ENCODE data around the gene SOX8. TPM values are rescaled to one million over a fixed set of nuclear protein-coding genes. Genes with fewer than 3 reads are reported as not detected.
"Not testable (repeated sequence)": the region's sequence is repeated elsewhere in the genome, so short reads cannot be mapped to it uniquely, and the experiment has no call there.

Gene SOX8
- total RNA-seq, 1 experiment from 2014 or later: 0.14 TPM

DNA sequence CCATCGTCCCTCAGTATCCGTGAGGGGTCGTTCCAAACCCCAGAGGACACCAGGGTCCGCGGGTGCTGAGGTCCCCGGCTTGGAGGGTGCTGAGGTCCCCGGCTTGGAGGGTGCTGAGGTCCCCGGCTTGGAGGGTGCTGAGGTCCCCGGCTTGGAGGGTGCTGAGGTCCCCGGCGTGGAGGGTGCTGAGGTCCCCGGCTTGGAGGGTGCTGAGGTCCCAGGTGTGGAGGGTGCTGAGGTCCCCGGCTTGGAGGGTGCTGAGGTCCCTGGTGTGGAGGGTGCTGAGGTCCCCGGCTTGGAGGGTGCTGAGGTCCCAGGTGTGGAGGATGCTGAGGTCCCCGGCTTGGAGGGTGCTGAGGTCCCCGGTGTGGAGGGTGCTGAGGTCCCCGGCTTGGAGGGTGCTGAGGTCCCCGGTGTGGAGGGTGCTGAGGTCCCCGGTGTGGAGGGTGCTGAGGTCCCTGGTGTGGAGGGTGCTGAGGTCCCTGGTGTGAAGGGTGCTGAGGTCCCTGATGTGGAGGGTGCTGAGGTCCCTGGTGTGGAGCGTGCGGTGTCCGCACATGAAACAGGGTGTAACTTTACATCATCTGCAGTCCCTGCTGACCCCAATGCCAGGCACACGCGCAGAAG is 43.7 kb downstream of the SOX8 start:
- not testable (repeated sequence) for DNase-seq (ENCODE audit: low spot score)

DNA sequence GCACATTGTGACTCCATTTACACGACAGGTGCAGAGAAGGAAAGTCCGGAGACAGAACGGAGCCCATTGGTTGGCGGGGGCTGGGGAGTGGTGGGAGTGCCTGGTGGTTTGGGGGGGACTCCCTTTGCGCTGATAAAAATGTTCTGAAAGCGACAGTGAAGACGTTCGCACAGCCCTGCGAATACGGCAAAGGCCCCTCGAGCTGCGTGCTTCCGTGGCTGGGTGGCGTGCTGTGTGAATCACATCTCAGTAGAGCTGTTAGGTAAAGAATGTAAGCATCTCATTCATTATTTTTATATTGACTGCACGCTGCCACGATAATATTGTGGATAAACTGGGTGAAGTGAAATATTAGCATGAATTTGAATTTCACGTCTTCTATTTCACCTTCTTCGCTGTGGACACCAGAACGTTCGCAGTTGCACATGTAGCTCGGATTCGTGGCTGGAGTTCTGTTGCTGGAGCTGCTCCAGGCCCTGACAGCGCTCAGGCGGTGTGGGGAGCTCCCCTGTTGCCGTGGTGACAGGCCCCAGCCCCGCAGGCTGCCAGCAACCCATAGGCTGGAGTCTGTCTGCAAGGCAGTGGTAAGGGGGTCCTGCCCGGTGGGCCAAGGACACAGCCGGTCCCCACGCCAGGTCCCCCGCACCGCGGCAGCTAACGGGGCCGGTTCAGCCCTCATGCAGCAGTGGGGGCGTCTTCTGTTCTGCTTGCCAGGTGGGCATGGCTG is 44.6 kb downstream of the SOX8 start:
- DNase-seq (ENCODE audit: low spot score): no peak

DNA sequence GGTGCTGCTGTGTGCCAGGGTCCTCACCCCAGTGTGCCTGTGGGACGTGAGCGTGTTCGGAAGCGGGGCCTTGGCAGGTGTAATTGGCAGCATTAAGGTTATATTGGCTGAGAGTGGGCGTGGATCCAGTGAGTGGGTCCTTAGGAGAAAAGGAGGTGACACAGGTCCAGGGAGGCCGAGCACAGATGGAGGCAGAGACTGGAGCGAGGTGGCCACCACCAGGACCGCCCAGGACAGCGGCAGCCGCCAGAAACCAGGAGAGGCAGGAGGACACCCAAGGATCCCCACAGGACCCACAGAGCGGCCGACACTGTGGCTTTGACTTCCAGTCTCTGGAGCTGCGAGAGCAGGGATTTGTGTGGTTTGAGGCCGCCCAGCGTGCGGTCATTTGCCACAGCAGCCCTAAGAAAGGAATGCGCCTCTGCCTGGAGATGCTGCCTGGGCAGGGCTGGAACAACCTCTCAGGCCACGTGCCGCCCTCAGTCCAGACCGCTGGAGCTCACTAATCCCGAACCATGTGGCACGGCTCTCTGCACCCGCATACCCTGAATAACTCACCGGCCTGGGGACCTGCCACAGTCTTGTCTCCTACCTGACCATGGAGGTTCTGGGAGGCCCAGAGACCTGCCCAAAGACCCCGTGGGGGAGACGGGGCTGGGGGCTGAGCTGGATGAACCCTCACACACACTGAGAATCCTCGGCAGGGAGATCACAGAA is 45.4 kb downstream of the SOX8 start:
- DNase-seq (ENCODE audit: low spot score): peak; percentile 66

DNA sequence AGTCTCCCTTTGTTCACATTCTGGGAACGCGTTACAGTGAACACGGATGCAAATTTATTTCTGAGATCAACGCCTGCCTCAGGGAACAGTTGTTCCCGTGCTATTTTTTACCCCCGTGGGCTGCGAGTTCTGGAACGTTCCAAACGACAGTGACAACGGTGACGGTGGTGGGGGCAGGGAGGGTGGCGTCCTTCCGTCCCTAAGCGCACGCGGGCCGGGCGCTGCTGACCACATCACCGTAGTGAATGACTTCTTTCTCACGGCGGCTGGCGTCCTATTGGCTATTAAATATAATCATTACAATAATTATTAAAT is 45.9 kb downstream of the SOX8 start:
- DNase-seq (ENCODE audit: low spot score): no peak

DNA sequence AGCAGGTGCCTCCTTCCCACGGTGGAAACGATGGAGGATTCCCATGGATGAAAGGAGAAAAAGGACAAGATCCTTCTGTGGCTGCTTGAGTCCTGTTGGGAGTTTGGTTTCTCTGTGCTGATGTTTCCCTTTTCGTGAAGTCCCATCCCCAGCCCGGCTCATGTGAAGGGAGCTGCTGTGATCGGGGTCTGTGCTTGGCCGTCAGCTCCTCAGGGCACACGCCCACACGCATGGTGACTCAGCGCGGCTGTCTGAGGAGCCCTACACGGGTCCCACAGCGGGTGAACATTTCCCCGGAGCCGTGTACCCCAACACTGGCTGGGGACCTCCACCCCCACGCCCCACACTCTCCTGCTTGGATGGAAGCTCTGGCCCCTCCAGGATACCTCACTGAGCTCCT is 46.5 kb downstream of the SOX8 start:
- no peak for DNase-seq (ENCODE audit: low spot score)

DNA sequence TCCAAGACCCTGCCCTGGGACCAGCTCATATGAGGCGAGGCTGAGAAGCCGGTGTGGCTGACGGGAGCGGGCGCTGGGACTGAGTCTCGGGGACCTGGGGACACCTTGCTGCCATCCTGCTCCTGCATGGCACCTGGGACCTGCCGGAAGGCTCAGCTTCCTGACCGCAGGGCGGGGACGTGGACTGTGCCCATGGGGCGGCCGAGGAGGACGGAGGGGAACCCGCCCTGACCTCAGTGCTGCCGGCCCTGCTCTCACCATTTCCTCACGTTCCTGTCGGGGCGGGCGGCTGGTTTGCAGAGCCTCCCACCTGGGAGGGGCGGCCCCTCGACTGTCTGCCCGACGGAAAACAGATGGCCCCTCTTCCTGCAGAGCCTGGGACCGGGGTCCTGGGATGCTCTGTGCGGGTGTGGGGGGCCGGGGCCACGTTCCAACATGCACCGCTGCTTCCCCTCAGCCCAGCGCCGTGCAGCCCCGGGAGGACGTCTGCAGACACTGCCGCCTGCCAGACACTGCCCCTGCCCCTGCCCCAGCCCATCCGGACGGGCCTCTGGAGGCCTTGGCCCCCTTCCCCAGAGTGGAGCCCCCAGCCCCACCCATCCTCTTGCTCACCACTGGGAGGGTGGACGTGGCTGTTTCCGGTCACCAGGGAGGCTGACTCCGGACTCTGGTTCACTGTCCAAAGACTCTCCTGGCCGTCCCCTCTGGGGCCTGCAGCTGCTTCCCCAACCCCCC is 47.1 kb downstream of the SOX8 start:
- no peak for DNase-seq (ENCODE audit: low spot score)

DNA sequence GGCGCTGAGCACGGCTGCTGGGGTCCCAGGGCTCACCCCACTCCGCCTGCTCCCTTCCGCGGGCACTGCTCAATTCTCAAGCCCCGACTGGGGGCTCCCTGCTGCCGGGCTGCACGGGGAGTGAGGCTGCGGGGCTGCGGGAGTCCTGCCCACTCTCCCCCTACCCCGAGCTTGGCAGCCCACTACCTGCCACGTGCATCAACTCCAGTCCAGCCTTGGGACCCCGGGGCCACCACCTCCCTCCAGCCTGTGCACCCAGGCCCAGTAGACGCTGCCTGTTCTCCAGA is 47.6 kb downstream of the SOX8 start:
- no peak for DNase-seq (ENCODE audit: low spot score)

DNA sequence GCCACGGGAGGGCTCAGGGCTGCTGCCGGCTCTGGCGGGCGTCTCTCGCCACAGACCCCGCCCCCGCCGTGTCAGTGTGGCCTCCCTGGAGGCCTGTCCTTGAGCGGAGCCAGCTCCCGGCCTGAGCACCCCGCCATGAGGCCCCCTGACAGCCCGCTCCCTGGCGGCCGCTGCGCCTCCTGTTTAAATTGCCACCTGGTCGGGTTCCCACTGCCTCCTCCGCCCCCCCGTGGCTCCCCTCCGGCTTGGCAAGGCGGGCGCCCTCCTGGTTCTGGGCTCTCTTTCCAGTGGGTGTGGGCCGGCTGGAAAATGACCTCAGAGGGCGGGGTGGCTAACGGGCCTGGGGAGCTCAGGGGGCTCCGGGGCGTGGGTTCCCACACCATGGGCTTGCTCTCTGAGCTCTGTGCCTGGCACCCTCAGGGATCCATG is 48.9 kb downstream of the SOX8 start:
- no peak for DNase-seq (ENCODE audit: low spot score)

DNA sequence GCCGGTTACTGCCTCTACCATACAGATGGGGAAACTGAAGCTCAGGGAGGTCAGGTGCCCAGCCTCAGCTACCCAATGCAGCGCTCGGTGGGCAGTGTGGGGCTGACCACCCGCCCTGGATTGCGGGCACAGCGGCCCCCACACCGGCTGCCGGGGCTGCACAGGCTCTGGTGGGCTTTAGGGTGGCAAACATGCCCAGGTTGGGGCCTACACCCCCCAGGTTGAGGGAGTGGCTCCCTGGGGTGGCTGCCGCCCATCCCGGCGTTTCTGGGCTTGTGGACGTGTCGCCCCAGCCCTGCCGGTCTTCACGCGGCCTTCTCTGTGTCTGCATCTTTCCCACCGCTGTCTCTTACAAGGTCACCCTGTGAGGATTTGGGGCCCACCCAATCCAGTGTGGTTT is 50.1 kb downstream of the SOX8 start:
- DNase-seq (ENCODE audit: low spot score): no peak

DNA sequence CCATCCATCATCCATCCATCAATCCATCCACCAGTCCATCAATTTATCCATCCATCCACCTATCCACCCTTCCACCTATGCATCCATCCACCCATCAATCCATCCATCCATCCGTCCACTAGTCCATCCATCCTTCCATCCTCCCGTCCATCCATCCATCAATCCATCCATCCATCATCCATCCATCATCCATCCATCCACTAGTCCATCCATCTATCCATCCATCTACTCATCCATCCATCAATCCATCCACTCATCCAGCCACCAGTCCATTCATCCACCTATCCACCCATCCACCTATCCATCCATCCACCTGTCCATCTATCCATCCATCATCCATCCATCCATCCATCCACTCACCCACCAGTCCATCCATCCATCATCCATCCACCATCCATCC is 51.0 kb downstream of the SOX8 start:
- no peak for DNase-seq (ENCODE audit: low spot score)

DNA sequence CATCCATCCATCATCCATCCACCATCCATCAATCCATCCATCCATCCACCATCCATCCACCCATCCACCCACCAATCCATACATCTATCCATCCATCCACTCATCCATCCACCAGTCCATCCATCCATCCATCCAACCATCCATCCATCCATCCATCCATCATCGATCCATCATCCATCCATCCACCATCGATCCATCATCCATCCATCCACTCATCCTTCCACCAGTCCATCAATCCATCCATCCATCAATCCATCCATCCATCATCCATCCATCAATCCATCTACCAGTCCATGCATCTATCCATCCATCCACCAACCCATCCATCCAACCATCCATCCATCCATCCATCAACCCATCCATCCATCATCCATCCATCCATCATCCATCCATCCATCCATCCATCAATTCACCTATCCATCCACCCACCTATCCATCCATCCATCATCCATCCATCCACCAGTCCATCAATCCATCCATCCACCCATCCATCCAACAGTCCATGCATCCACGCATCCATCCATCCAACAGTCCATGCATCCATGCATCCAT is 51.6 kb downstream of the SOX8 start:
- DNase-seq (ENCODE audit: low spot score): no peak

DNA sequence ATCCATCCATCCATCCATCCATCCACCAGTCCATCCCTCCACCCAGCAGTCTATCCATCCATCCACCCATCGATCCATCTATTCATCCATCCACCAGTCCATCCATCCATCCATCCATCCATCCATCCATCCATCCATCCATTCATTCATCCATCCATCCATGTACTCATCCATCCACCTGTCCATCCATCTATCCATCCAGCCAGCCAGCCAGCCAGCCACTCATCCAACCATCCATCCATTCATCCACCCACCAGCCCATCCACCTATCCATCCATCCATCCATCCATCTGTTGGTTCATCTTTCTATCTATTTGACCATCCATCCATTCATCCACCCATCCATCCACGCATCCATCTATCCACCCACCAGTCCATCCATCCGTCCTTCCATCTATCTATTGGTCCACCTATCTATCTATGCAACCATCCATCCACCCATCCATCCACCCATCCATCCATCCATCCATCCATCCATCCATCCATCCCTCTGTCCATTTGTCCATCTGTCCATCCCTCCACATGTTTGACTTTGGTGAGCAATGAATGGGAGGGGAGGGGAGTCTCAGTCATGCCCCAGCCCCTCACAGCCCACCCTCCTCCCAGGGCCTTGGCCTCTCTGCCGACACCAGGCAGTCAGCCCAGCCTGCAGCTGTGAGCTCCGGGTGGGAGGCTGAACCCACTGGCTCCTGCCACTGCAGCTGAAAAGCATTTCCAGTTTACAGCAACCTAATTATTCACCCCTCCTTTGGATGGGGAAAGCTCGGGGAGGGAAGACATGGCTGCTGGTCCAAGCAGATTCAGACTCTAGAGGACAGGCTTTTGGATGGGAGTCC is 52.9 kb downstream of the SOX8 start:
- DNase-seq (ENCODE audit: low spot score): no peak

DNA sequence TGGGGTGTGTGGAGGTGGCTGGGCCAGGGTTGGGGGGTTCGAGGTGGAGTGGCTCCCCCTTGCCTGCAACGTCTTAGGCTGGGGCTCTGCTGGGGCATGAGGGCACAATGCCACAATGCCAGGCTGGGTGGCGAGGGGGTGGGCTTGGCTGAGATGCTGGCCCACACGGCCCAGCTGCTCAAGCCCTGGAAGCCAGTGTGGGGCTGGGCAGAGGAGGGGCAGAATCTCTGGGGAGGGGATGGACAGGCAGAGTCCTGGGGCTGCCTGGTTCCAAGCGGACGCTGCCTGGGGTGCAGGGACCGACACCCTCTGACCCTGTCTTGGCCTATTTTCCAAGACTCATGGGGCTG is 53.5 kb downstream of the SOX8 start:
- no peak for DNase-seq (ENCODE audit: low spot score)

DNA sequence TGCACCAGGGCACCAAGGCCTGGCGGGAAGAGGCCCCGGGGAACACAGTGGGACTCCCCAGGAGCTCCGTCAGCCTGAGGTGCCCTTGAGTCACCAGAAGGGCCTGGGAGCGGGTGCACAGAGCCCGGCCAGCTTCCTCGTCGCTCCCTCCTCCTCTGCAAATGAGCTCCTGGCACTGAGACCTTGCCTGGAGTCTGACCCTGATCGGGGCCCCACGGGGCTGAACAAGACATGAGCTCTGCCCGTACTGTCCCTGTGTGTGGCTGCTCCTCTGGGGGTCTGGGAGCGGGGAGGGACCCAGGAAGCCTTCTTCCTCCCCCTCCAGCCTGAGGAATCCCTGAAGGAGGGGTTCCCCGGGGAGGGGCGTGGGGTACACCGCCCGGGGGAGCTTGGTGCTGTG is 54.6 kb downstream of the SOX8 start:
- no peak for DNase-seq (ENCODE audit: low spot score)

Other genes starting within 250 kb of the SOX8 start
- gene CIAO3, start 240.8 kb upstream of the SOX8 start, total RNA-seq (2014; rRNA removed; shearing (Covaris generic)): 45.1 and 47.5 TPM in 2 replicates
- 6.5 and 7.6 TPM in 2 replicates for gene MSLN, start 221.0 kb upstream of the SOX8 start, total RNA-seq (2014; rRNA removed; shearing (Covaris generic))
- gene RPUSD1, start 193.4 kb upstream of the SOX8 start, total RNA-seq (2014; rRNA removed; shearing (Covaris generic)): 58.3 and 70.0 TPM in 2 replicates
- gene CHTF18, start 193.2 kb upstream of the SOX8 start, total RNA-seq (2014; rRNA removed; shearing (Covaris generic)): 36.9 and 44.2 TPM in 2 replicates
- gene GNG13, start 181.0 kb upstream of the SOX8 start, total RNA-seq (2014; rRNA removed; shearing (Covaris generic)): not detected in 2 replicates
- gene LMF1, start 10.8 kb upstream of the SOX8 start, total RNA-seq (2014; rRNA removed; shearing (Covaris generic)): 14.1 and 25.1 TPM in 2 replicates
- not detected in 2 replicates for gene SSTR5, start 91.0 kb downstream of the SOX8 start, total RNA-seq (2014; rRNA removed; shearing (Covaris generic))
- 2.9 TPM in 1 of 2 replicates, not detected in the other for gene C1QTNF8, start 114.5 kb downstream of the SOX8 start, total RNA-seq (2014; rRNA removed; shearing (Covaris generic))
- gene CACNA1H, start 171.3 kb downstream of the SOX8 start, total RNA-seq (2014; rRNA removed; shearing (Covaris generic)): 2.0 and 3.4 TPM in 2 replicates
- 2.9 and 4.3 TPM in 2 replicates for gene TPSG1, start 243.5 kb downstream of the SOX8 start, total RNA-seq (2014; rRNA removed; shearing (Covaris generic))
- 1.1 TPM in 1 of 2 replicates, not detected in the other for gene TPSB2, start 248.4 kb downstream of the SOX8 start, total RNA-seq (2014; rRNA removed; shearing (Covaris generic))

Measured in A172 (cell line).